Tibial nerve (tissue), 4 donors: ENCODE measurements around the gene KRT14. TPM values are rescaled to one million over a fixed set of nuclear protein-coding genes. Genes with fewer than 3 reads are reported as not detected.

Source experiments
- DNase-seq, 2 donors: peaks; one replicate each; pipeline ENCODE4 v3.0.0-alpha.2; 2019; ENCODE audit warnings: low spot score in 2 of 2
- H3K27ac ChIP-seq, 4 donors: fragments of 200-600 bp; sonication (generic) in 3 of 4; one replicate each; pipeline ENCODE4 v1.5.1; 2017 to 2019; ENCODE audit warnings: mild to moderate bottlenecking in 1 of 4
- H3K27me3 ChIP-seq, 2 donors: fragments of 200-600 bp; sonication (generic) in 1 of 2; one replicate each; pipeline versions ENCODE4 v1.5.1 to v1.6.0; 2017 to 2019
- H3K36me3 ChIP-seq, 3 donors: fragments of 200-600 bp; sonication (generic); one replicate each; pipeline ENCODE4 v1.5.1; 2018 to 2019
- H3K4me1 ChIP-seq, 4 donors: fragments of 200-600 bp; sonication (generic) in 3 of 4; one replicate each; pipeline ENCODE4 v1.5.1; 2017 to 2019
- H3K4me3 ChIP-seq, 4 donors: fragments of 200-600 bp; sonication (generic) in 3 of 4; one replicate each; pipeline ENCODE4 v1.5.1; 2017 to 2019; ENCODE audit warnings: mild to moderate bottlenecking in 1 of 4, moderate library complexity in 1 of 4
- H3K9me3 ChIP-seq, 4 donors: fragments of 200-600 bp; sonication (generic) in 3 of 4; one replicate each; pipeline ENCODE4 v1.5.1; 2017 to 2019
- EP300 ChIP-seq, 2 donors: sonication (generic); formaldehyde crosslinking; IDR thresholded peaks; one replicate each; pipeline ENCODE4 v1.6.1; 2017; ENCODE audit warnings: antibody characterized with exemption in 2 of 2, mild to moderate bottlenecking in 1 of 2
- POLR2A ChIP-seq, 2 donors: fragments of 450-650 bp; IDR thresholded peaks; one replicate each; pipeline ENCODE4 v1.6.1; 2017; ENCODE audit warnings: antibody characterized with exemption in 2 of 2, mild to moderate bottlenecking in 2 of 2, moderate library complexity in 2 of 2
- WGBS, 2 donors: methylation state at CpG; one replicate each; pipeline ENCODE4 v1.1.5; 2018; 5-methylcytosine and 5-hydroxymethylcytosine counted together
- total RNA-seq, 4 donors: library from RNA; depleted of rRNA; stranded (reverse); fragments of >200 nt; gene quantifications; one replicate each; pipeline ENCODE4 v1.1.0, GENCODE V29; 2016
- TF ChIP-seq, protein P1 (sequence below), 5 experiments: fragments of 200-600 bp in 3 of 5; fragments of 450-650 bp in 2 of 5; sonication (generic) in 3 of 5; IDR thresholded peaks; one replicate each; pipeline ENCODE4 v1.5.1; 2016 to 2019; ENCODE audit warnings: antibody characterized with exemption in 5 of 5, mild to moderate bottlenecking in 3 of 5, moderate library complexity in 2 of 5

The KRT14 gene
- total RNA-seq, 4 donors from 2014 or later = 8.4 to 57.8 (median 34.0) TPM

DNA sequence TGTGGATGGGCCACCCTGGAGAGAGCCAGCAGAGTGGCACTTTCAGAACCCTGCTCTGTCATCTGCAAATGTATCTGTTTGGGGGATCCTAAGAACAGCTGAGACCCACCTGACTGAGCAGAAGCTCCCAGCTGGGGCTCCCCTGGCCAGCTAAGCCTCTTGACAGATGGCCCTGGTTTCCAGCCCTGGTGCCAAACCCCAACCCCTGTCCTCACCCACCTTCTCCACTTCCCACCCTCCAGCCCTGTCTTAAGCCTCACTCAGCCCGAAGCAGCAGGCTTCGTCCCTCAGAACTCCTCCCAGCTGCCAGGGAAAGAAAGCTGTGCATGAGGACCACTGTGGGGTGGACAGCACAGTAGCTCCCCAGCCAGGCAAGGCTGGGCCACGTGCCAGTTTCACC lies 11.4 kb downstream of the KRT14 start:
- no peak for TF ChIP-seq POLR2A (IDR thresholded peaks at IDR 0.05)
- TF ChIP-seq, protein P1, sequence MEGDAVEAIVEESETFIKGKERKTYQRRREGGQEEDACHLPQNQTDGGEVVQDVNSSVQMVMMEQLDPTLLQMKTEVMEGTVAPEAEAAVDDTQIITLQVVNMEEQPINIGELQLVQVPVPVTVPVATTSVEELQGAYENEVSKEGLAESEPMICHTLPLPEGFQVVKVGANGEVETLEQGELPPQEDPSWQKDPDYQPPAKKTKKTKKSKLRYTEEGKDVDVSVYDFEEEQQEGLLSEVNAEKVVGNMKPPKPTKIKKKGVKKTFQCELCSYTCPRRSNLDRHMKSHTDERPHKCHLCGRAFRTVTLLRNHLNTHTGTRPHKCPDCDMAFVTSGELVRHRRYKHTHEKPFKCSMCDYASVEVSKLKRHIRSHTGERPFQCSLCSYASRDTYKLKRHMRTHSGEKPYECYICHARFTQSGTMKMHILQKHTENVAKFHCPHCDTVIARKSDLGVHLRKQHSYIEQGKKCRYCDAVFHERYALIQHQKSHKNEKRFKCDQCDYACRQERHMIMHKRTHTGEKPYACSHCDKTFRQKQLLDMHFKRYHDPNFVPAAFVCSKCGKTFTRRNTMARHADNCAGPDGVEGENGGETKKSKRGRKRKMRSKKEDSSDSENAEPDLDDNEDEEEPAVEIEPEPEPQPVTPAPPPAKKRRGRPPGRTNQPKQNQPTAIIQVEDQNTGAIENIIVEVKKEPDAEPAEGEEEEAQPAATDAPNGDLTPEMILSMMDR (IDR thresholded peaks at IDR 0.05) = no peak
- no peak for TF ChIP-seq EP300 (IDR thresholded peaks at IDR 0.05)
- no peak for DNase-seq
- Histone ChIP-seq H3K4me3 (no peak overlapping the region), H3K4me1 (no peaks in the 10 kb centered on the region), H3K27me3 (peaks cover 0 to 32% of the 10 kb centered on the region in 2 donors), H3K27ac (no peak overlapping the region), H3K9me3 (no peaks in the 10 kb centered on the region), H3K36me3 (no peaks in the 10 kb centered on the region)
- WGBS, 2 donors = 60 to 71% methylated on average over 3 of the region's 3 CpGs

DNA sequence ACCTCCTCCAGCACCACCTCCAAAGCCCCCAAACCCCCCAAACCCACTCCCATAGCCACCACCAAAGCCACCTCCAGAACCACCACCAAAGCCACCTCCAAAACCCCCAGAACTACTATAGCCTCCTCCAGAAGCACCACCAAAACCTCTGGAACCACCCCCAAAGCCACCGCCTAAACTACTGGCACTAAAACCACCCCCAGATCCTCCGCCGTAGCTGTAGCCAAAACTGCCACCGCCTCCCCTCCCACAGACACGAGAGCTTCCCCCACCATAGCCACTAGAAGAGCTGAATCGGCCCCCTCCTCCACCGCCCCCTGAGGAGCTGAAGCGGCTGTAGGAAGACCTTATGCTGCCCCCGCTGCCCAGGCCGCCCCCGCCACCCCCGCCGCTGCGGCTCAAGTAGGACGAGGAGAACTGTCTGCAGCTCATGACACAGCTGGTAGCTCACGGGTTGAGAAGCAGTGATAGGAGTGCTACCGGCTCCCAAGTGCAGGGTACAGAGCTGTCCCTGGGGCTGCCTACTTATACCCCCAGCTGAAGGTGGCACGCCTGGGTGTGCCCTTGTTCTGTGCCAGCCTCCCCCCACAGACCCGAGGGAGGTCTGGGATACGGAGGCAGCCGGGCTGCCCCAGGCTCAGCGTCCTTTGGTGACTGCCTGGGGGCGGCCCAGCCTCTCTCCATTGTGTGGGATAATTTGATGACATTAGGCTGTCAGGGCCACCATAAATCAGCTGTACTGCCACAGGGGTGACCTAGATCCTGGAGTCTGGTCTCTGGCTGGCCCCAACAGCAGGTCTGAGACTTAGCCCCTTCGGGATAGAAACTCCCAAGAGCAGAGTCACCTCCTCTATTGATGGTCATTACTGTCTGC lies 14.9 kb downstream of the KRT14 start, which contains the start of gene KRT9:
KRT9 (minus strand) TSS at position 499 of the 874 bp plus-strand sequence; CDS start at position 432, 67 bp downstream.
- no peaks in the 10 kb centered on the region for H3K4me1 ChIP-seq
- no peak within 1 kb of the TSS for H3K27ac ChIP-seq
- H3K36me3 ChIP-seq = no peaks in the 10 kb centered on the region
- TF ChIP-seq POLR2A (IDR thresholded peaks at IDR 0.05) (no peak), EP300 (IDR thresholded peaks at IDR 0.05) (no peak)
- H3K4me3 ChIP-seq = no peak within 1 kb of the TSS
- no peaks in the 10 kb centered on the region for H3K9me3 ChIP-seq
- no peak for DNase-seq
- 38 to 48% methylated on average over 17 to 23 of the region's 24 CpGs for WGBS, 2 donors
- peaks cover 0 to 32% of the 10 kb centered on the region in 2 donors for H3K27me3 ChIP-seq

DNA sequence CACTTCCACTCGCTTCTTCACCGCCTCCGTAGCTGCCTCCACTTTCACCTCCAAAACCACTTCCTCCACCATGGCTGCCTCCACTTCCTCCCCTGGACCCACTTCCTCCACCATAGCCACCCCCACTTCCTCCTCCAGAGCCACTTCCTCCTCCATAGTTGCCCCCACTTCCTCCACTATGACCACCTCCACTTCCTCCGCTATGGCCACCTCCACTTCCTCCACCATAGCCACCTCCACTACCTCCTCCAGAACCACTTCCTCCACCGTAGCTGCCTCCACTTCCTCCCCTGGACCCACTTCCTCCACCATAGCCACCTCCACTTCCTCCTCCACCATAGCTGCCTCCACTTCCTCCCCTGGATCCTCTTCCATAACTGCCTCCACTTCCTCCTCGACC lies 19.4 kb downstream of the KRT14 start:
- TF ChIP-seq EP300 (IDR thresholded peaks at IDR 0.05) = no peak
- TF ChIP-seq, protein P1 (IDR thresholded peaks at IDR 0.05) = no peak
- TF ChIP-seq POLR2A (IDR thresholded peaks at IDR 0.05) = no peak
- Histone ChIP-seq H3K36me3 (no peaks in the 10 kb centered on the region), H3K27me3 (peaks cover 0 to 13% of the 10 kb centered on the region in 2 donors), H3K9me3 (no peaks in the 10 kb centered on the region), H3K27ac (no peak overlapping the region), H3K4me1 (no peaks in the 10 kb centered on the region), H3K4me3 (no peak overlapping the region)
- 83 to 88% methylated on average over 6 of the region's 6 CpGs for WGBS, 2 donors
- DNase-seq = no peak

DNA sequence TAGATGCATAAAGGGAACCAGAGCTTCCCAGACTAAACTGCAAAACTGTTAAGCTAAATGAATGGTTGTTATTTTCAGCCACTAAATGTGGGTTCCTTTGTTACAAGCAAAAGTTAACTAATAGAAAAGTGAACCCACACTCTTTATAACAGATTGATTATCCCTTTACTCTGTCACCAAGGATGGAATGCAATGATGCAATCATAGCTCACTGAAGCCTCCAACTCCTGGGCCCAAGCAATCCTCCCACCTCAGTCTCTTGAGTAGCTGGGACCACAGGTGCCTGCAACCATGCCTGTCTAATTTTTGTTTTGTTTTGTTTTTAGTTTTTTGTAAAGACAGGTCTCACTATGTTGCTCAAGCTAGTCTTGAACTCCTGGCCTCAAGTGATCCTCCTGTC lies 21.4 kb downstream of the KRT14 start:
- Histone ChIP-seq H3K9me3 (no peaks in the 10 kb centered on the region), H3K27ac (no peak overlapping the region), H3K27me3 (no peaks in the 10 kb centered on the region), H3K36me3 (no peaks in the 10 kb centered on the region), H3K4me1 (no peaks in the 10 kb centered on the region), H3K4me3 (no peak overlapping the region)
- no peak for DNase-seq
- TF ChIP-seq POLR2A (IDR thresholded peaks at IDR 0.05) (no peak), EP300 (IDR thresholded peaks at IDR 0.05) (no peak)
- TF ChIP-seq, protein P1 (IDR thresholded peaks at IDR 0.05) = no peak

DNA sequence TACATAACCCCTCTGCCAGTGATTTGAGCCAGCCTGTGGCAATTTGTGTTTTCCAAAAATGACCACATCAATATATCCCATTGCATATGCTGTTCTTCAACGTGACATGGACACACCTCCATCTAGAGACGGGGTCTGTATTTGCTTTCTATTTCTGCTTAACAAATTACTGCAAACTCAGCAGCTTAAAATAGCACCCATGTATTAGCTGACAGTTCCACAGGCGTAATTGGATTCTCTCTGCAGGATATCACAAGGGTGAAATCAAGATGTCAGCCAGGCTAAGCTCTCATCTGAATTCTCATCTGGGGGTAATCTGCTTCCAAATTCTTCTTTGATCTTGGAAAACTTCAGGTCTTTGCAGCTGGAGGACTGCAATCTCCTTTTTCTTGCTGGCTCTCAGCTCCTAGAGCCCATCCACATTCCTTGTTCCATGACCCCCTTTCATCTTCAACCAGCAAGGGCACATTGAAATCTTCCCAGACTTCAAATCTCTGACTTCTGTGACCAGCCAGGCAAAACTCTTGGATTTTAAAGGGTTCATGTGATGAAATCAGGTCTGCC lies 23.0 kb downstream of the KRT14 start:
- Histone ChIP-seq H3K27ac (no peak overlapping the region), H3K9me3 (no peaks in the 10 kb centered on the region), H3K27me3 (no peaks in the 10 kb centered on the region), H3K4me3 (no peak overlapping the region), H3K36me3 (no peaks in the 10 kb centered on the region), H3K4me1 (no peaks in the 10 kb centered on the region)
- no peak for DNase-seq
- TF ChIP-seq EP300 (IDR thresholded peaks at IDR 0.05) = no peak
- TF ChIP-seq POLR2A (IDR thresholded peaks at IDR 0.05) = no peak
- WGBS, 2 donors = 40 to 45% methylated on average over 3 of the region's 3 CpGs

DNA sequence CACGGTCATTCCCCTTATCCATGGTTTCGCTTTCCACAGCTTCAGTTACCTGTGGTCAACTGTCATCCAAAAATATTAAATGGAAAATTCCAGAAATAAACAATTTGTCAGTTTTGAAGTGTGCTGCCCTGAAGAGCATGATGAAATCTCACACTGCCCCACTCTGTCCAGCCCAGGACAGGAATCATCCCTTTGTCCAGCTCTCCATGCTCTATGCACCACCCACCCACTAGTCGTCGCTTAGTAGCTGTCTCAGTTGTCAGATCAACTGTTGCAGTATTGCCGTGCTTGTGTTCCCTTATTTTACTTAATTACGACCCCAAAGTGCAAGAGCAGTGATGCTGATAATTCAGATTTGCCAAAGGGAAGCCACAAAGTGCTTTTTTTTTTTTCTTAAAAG lies 25.1 kb downstream of the KRT14 start:
- Histone ChIP-seq H3K9me3 (no peaks in the 10 kb centered on the region), H3K27ac (no peak overlapping the region), H3K4me1 (no peaks in the 10 kb centered on the region), H3K4me3 (no peak overlapping the region), H3K36me3 (no peaks in the 10 kb centered on the region), H3K27me3 (no peaks in the 10 kb centered on the region)
- 72 to 82% methylated on average over 6 of the region's 6 CpGs for WGBS, 2 donors
- TF ChIP-seq POLR2A (IDR thresholded peaks at IDR 0.05) = no peak
- TF ChIP-seq, protein P1 (IDR thresholded peaks at IDR 0.05) = no peak
- TF ChIP-seq EP300 (IDR thresholded peaks at IDR 0.05) = no peak
- DNase-seq = no peak
